ENCODE data around the gene PRC1.

GRCh38 chr15:90970274-90970673, 24.1 kb downstream of the PRC1 start:
- no peak for TF ChIP-seq POLR2A (IDR thresholded peaks at IDR 0.05)
- TF ChIP-seq POLR2AphosphoS5 (IDR thresholded peaks at IDR 0.05), result no peak
- no peak for TF ChIP-seq CTCF (IDR thresholded peaks at IDR 0.05)

All from transverse colon (tissue), 4 donors.